HepG2 (cell line): ENCODE data around the gene EBPL. TPM values are rescaled to one million over a fixed set of nuclear protein-coding genes. Genes with fewer than 3 reads are reported as not detected.

Source experiments
- ARNTL ChIP-seq: sonication (generic); formaldehyde crosslinking; IDR thresholded peaks from 2 replicates; pipeline ENCODE4 v1.4.0; 2020; ENCODE audit warnings: mild to moderate bottlenecking, missing genetic modification reagents
- FLYWCH1 ChIP-seq: sonication (generic); formaldehyde crosslinking; IDR thresholded peaks from 2 replicates; pipeline ENCODE4 v1.8.1; 2023; ENCODE audit warnings: mild to moderate bottlenecking, missing genetic modification reagents
- FOXP1 ChIP-seq, 2 experiments: fragments of 450-650 bp in 1 of 2; IDR thresholded peaks; 2 replicates each; pipeline ENCODE4 v1.6.1; 2017 to 2018; ENCODE audit warnings: antibody characterized with exemption in 1 of 2
- PPARG ChIP-seq: conservative IDR thresholded peaks from 2 replicates; pipeline ENCODE4 v1.6.1; 2016; ENCODE audit warnings: missing biosample characterization, missing genetic modification reagents
- PTBP1 ChIP-seq: fragments of 200-400 bp; formaldehyde crosslinking; IDR thresholded peaks from 2 replicates; pipeline ENCODE4 v1.6.1; 2018; ENCODE audit warnings: low read length, low read depth; ENCODE audit not compliant: poor library complexity, severe bottlenecking
- SALL1 ChIP-seq: sonication (generic); formaldehyde crosslinking; IDR thresholded peaks from 2 replicates; pipeline ENCODE4 v1.8.0; 2022; ENCODE audit warnings: mild to moderate bottlenecking, missing genetic modification reagents
- SALL2 ChIP-seq: sonication (generic); formaldehyde crosslinking; IDR thresholded peaks from 2 replicates; pipeline ENCODE4 v1.8.1; 2023; ENCODE audit warnings: mild to moderate bottlenecking, missing genetic modification reagents, inconsistent platforms
- ZKSCAN5 ChIP-seq: sonication (generic); formaldehyde crosslinking; IDR thresholded peaks from 2 replicates; pipeline ENCODE4 v1.5.1; 2020; ENCODE audit warnings: mild to moderate bottlenecking, missing genetic modification reagents
- ZNF292 ChIP-seq: sonication (generic); formaldehyde crosslinking; IDR thresholded peaks from 2 replicates; pipeline ENCODE4 v1.8.1; 2022; ENCODE audit warnings: mild to moderate bottlenecking, low read depth, missing genetic modification reagents, borderline replicate concordance
- ZNF547 ChIP-seq: sonication (generic); formaldehyde crosslinking; IDR thresholded peaks from 2 replicates; pipeline ENCODE4 v1.5.1; 2020; ENCODE audit warnings: mild to moderate bottlenecking, missing genetic modification reagents
- polyA plus RNA-seq, 8 experiments: library from polyadenylated mRNA; depleted of rRNA in 3 of 8; stranded (reverse) in 7 of 8; unstranded in 1 of 8; fragments of >200 nt; fragmentation: Illumina TruSeq in 4 of 8; extraction: Trizol in 4 of 8; gene quantifications; 2 replicates each; pipeline versions ENCODE4 v1.2.1 to v1.2.3, GENCODE V29; 2011 to 2016; ENCODE audit warnings: low read depth in 4 of 8, missing spikeins in 1 of 8, mixed read lengths in 1 of 8; ENCODE audit not compliant: insufficient read depth in 1 of 8
- total RNA-seq, 5 experiments: library from RNA; depleted of rRNA; stranded (reverse); fragments of >200 nt; fragmentation: Illumina TruSeq; extraction: Trizol; gene quantifications; 2 replicates each; pipeline ENCODE4 v1.2.3, GENCODE V29; 2016; ENCODE audit warnings: low read depth in 1 of 5
- TF ChIP-seq, protein P1 (sequence below): sonication (generic); formaldehyde crosslinking; IDR thresholded peaks from 2 replicates; pipeline ENCODE4 v1.4.0; 2020; ENCODE audit warnings: missing genetic modification reagents
- TF ChIP-seq, protein P2 (sequence below), 2 experiments: sonication (generic) in 1 of 2; formaldehyde crosslinking in 1 of 2; IDR thresholded peaks; 2 replicates each; pipeline versions ENCODE4 v1.6.1 to v1.9.0; 2014 to 2022; ENCODE audit warnings: antibody characterized with exemption in 1 of 2, borderline replicate concordance in 1 of 2, inconsistent platforms in 1 of 2, low read depth in 1 of 2, missing genetic modification reagents in 1 of 2
- TF ChIP-seq, protein P3 (sequence below): IDR thresholded peaks from 2 replicates; pipeline ENCODE4 v1.6.1; 2012; ENCODE audit warnings: inconsistent platforms
- TF ChIP-seq, protein P4 (sequence below): sonication (generic); formaldehyde crosslinking; conservative IDR thresholded peaks from 2 replicates; pipeline ENCODE4 v1.8.0; 2022; ENCODE audit warnings: mild to moderate bottlenecking, moderate library complexity, missing genetic modification reagents
- TF ChIP-seq, protein P5 (sequence below): sonication (generic); IDR thresholded peaks from 2 replicates; pipeline ENCODE4 v1.6.1; 2016; ENCODE audit warnings: low read depth, borderline replicate concordance

EBPL gene
- total and polyA plus RNA-seq, 2 of the 13 experiments (the other 11 are each of a cell fraction or from before 2014, with no cell fraction given), result 96.5 to 152 TPM

DNA sequence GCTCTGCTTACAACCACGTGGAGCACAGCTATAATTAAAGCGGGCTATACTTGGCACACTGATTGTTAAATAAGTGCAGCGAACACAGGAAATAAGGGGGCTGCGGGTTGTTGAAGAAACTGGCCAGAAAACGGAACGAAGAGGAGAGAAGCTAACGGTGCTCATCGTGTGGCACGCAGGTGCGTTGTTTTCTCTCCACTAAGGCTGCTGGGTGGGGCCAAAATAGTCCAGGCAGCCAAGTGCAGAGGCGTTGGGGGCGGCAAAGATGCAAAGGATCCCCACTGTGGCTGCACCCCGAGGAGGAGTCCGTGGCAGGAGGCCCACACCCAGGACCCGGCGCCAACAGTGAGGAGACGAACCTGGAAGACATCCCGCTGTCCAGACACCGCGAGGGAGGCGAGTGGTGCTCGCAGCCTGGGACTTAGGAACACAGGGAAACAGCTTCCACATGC lies 71.1 kb downstream of the EBPL start (continued):
- TF ChIP-seq FOXP1 (IDR thresholded peaks at IDR 0.05) (no peak), FOXP1 (CRISPR knock-in tag; IDR thresholded peaks at IDR 0.05) (no peak), ZNF547 (no peak), FLYWCH1 (CRISPR knock-in tag) (no peak), ARNTL (CRISPR knock-in tag) (no peak), PTBP1 (no peak), SALL1 (CRISPR knock-in tag) (peak; percentile 49), PPARG (CRISPR knock-in tag) (no peak), ZKSCAN5 (CRISPR knock-in tag) (no peak), SALL2 (CRISPR knock-in tag) (no peak), ZNF292 (CRISPR knock-in tag) (peak; percentile 58; the same call in 1 of the 2 replicates)
- TF ChIP-seq, protein P1, sequence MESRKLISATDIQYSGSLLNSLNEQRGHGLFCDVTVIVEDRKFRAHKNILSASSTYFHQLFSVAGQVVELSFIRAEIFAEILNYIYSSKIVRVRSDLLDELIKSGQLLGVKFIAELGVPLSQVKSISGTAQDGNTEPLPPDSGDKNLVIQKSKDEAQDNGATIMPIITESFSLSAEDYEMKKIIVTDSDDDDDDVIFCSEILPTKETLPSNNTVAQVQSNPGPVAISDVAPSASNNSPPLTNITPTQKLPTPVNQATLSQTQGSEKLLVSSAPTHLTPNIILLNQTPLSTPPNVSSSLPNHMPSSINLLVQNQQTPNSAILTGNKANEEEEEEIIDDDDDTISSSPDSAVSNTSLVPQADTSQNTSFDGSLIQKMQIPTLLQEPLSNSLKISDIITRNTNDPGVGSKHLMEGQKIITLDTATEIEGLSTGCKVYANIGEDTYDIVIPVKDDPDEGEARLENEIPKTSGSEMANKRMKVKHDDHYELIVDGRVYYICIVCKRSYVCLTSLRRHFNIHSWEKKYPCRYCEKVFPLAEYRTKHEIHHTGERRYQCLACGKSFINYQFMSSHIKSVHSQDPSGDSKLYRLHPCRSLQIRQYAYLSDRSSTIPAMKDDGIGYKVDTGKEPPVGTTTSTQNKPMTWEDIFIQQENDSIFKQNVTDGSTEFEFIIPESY (CRISPR knock-in tag), result 0 out of 2 replicates have a peak, but pooled peaks have one; percentile 59
- TF ChIP-seq, protein P2, sequence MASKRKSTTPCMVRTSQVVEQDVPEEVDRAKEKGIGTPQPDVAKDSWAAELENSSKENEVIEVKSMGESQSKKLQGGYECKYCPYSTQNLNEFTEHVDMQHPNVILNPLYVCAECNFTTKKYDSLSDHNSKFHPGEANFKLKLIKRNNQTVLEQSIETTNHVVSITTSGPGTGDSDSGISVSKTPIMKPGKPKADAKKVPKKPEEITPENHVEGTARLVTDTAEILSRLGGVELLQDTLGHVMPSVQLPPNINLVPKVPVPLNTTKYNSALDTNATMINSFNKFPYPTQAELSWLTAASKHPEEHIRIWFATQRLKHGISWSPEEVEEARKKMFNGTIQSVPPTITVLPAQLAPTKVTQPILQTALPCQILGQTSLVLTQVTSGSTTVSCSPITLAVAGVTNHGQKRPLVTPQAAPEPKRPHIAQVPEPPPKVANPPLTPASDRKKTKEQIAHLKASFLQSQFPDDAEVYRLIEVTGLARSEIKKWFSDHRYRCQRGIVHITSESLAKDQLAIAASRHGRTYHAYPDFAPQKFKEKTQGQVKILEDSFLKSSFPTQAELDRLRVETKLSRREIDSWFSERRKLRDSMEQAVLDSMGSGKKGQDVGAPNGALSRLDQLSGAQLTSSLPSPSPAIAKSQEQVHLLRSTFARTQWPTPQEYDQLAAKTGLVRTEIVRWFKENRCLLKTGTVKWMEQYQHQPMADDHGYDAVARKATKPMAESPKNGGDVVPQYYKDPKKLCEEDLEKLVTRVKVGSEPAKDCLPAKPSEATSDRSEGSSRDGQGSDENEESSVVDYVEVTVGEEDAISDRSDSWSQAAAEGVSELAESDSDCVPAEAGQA (IDR thresholded peaks at IDR 0.05; ENCODE audit: low read depth), result no peak
- TF ChIP-seq, protein P2 (CRISPR knock-in tag; IDR thresholded peaks at IDR 0.05; ENCODE audit: borderline replicate concordance), result no peak
- TF ChIP-seq, protein P3, sequence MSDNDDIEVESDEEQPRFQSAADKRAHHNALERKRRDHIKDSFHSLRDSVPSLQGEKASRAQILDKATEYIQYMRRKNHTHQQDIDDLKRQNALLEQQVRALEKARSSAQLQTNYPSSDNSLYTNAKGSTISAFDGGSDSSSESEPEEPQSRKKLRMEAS, result peak; percentile 48; the same call in 1 of the 2 replicates
- TF ChIP-seq, protein P4, sequence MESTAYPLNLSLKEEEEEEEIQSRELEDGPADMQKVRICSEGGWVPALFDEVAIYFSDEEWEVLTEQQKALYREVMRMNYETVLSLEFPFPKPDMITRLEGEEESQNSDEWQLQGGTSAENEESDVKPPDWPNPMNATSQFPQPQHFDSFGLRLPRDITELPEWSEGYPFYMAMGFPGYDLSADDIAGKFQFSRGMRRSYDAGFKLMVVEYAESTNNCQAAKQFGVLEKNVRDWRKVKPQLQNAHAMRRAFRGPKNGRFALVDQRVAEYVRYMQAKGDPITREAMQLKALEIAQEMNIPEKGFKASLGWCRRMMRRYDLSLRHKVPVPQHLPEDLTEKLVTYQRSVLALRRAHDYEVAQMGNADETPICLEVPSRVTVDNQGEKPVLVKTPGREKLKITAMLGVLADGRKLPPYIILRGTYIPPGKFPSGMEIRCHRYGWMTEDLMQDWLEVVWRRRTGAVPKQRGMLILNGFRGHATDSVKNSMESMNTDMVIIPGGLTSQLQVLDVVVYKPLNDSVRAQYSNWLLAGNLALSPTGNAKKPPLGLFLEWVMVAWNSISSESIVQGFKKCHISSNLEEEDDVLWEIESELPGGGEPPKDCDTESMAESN, result no peak
- TF ChIP-seq, protein P5, sequence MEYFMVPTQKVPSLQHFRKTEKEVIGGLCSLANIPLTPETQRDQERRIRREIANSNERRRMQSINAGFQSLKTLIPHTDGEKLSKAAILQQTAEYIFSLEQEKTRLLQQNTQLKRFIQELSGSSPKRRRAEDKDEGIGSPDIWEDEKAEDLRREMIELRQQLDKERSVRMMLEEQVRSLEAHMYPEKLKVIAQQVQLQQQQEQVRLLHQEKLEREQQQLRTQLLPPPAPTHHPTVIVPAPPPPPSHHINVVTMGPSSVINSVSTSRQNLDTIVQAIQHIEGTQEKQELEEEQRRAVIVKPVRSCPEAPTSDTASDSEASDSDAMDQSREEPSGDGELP, result no peak
